PC-9 (cell line): Measurements from ENCODE around the gene NEUROD2.

Source experiments
- CTCF ChIP-seq: fragments of 200-600 bp; sonication (generic); conservative IDR thresholded peaks from 2 replicates; pipeline ENCODE4 v1.6.1; 2017; ENCODE audit warnings: mixed run types, antibody characterized with exemption, mild to moderate bottlenecking, moderate library complexity
- EZH2 ChIP-seq: fragments of 200-600 bp; sonication (generic); IDR thresholded peaks from 2 replicates; pipeline ENCODE4 v1.8.0; 2017; ENCODE audit warnings: antibody characterized with exemption, low read depth

GRCh38 chr17:39581759-39582085 is 26.0 kb downstream of the NEUROD2 start:
- no peak for TF ChIP-seq CTCF
- TF ChIP-seq EZH2 = no peak
